Activated CD4-positive, CD25-positive, alpha-beta regulatory T cell treated with anti-CD3 and anti-CD28 coated beads, Interleukin-2, amount 50 U/mL, for 72 hours (primary cell): Measurements from ENCODE around the gene RAB11FIP4.
"Not testable (repeated sequence)": the region's sequence is repeated elsewhere in the genome, so short reads cannot be mapped to it uniquely, and the experiment has no call there.

Experiments used
- DNase-seq: peaks from one replicate; pipeline ENCODE4 v3.0.0; 2021

Gene RAB11FIP4

DNA sequence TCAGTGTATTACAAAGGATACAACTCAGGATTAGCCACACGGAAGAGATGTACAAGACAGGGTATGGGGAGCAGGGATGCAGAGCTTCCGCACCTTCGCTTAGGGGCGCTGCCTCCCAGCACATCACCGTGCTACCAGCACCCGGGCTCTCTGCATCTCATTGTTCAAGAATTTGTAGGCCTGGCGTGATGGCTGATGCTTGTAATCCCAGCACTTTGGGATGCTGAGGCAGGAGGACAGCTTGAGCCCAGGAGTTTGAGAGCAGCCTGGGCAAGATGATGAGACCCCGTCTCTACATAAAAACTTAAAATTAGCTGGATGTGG is 43.2 kb downstream of the RAB11FIP4 start:
- DNase-seq = no peak

DNA sequence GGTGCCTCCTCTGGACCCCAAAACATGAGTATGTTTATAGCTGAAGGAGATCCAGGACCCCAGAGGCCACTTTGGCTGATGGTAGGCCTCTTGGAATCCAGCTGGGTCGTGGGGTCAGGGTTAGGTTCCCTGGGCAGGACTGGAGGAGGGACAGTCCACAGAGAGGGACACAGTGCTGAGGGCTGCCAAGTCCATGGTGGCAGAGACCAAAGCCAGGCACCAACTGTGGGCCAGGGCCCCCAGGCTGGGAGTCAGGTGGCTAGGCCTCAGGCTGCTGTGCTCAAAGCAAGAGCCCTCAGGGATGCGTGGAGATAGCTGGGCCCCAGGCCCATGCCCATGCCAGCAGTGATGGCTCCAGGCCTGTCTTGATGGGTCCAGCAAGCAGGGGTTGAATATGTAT is 44.1 kb downstream of the RAB11FIP4 start:
- no peak for DNase-seq

DNA sequence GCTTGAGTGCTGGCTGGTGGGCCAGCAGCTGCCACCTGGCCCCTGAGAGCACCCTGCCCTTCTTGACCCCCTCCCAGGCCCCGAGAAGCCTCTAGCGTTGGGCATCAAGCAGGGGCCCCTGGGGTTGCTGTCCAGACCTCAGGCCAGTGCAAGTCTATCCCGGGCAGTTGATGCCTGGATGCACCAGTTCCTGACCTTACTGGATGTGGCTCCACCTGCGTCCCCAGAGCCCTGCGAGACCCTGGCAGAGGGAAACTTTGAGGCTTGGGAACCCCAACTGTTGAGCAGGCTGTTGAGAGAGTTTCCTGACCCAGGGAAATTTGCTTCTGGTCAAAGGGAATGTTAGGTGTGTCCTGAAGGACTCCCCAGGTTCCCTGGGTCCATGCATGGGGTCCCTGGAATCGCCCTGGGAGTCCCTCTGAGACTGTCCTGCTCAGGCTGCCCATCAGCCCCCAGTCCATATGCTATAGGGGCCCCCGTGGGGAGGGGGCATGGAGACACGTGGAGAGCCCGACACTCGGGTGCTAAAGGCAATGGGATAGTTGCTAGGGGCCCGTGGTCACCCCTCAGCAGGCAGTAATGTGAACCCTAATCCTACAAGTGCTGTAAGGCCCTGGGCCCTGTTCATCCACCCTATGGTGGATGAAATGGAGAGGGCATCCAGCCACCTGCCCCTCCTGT is 46.4 kb downstream of the RAB11FIP4 start:
- DNase-seq = no peak

DNA sequence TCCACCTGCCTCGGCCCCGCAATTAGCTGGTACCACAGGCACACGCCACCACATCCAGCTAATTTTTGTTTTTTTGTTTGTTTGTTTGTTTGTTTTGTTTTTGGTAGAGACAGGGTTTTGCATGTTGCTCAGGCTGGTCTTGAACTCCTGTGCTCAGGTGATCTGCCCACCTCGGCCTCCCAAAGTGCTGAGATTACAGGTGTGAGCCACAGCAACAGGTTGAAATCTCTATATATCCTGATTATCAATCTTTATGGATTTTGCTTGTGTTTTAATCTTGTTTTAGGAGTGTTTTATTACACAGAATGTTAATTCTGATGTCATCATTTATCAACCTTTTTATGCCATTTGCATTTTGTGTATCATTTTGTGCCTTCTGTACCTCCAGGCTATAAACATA is 48.2 kb downstream of the RAB11FIP4 start:
- DNase-seq = no peak

DNA sequence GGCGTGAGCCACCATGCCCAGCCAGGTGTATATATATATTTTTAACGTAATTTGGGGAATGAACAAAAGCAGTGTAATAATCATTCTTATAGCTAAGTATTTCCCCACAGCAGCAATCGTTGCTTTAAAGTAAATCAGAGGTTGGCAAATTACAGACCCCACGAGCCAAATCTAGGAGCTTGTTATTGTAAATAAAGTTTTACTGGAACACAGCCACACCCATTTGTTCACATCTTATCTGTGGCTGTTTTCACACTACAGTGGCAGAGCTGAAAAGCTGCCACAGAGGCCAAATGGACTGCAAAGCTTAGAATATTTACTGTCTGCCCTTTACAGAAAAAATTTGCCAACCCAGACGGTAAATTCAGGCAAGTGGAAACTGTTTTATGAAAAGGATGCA is 50.8 kb downstream of the RAB11FIP4 start:
- no peak for DNase-seq

DNA sequence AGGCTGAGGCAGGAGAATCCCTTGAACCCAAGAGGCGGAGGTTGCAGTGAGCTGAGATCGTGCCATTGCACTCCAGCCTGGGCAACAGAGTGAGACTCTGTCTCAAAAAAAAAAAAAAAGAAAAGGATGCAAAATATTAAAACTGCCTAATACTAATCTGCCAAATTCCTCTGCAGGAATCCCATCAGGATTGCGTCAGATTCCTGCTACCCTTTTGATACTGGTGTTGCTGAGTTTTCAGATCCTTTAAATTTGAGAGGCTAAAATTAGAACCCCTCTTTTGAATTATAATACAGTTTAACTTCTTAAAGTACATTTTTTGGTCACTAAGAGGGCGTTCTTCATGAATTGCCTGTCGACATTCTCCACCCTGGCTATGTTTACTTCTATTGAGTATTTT is 51.4 kb downstream of the RAB11FIP4 start:
- DNase-seq = not testable (repeated sequence)

DNA sequence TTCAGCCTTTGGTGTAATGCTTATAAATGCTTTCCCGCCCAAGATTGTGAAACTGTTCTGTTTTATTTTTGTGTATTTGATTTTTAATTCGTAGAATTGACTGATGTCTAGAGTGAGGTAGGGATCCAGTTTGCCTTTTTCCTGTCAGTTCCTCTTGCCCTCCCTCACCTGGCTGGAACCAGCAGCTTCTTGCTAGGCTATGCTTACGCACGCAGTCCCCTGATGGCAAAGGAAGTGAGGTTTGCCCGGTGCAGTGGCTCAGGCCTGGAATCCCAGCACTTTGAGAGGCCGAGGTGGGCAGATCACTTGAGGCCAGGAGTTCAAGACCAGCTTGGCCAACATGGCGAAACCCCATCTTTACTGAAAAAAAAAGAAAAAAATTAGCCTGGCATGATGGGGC is 51.9 kb downstream of the RAB11FIP4 start:
- DNase-seq = no peak

DNA sequence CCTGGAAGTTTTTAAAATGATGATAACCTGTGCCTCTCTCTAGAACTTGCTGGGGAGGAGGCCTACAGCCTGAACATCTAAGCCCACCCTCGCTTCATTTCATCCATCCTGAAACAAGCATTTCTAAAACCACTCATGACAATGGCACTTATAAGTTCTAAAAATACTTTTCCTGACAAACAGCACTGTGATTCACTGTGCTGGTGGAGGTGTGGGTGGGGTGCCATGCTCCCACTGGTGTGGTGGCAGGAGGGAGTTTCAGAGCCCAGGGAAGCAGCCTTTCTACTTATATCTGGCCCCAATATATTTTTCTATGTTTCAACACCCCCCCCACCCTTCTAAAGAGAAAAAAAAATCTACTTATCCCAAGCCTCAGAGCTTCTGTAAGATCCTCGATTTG is 52.6 kb downstream of the RAB11FIP4 start:
- no peak for DNase-seq

DNA sequence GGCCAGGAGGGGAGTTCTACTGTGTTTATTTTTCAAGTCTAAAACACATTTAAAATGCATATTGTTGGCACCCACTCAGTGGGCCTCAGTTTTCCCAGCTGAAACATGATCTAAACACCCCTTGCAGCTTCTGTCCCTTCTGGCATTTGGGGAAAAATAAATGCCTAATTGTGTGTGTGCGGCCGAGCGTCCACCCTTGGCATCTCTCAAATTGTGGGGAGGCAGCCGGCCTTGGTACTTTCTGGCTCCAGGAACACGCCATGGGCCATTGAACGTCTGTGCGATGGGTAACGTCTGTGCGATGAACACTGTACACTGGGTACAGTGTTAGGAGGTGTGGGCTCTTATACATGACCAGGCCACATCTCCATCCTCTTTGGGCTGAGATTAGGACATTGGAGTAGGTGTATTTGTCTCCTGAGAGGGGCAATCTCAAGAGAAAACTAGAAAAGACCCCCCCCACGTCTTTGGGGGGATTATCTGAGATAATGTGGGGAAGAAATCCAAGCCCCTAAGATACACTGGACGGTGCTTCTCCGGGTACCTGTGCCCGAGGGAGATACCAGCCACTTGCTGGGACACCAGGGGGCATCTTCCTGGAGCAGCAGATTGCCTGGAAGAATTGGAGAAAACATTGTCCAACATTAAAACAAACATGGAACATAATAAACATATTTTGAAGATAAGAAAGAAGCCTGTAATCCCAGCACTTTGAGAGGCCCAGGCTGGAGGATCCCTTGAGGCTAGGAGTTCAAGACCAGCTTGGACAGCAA is 54.9 kb downstream of the RAB11FIP4 start:
- no peak for DNase-seq

DNA sequence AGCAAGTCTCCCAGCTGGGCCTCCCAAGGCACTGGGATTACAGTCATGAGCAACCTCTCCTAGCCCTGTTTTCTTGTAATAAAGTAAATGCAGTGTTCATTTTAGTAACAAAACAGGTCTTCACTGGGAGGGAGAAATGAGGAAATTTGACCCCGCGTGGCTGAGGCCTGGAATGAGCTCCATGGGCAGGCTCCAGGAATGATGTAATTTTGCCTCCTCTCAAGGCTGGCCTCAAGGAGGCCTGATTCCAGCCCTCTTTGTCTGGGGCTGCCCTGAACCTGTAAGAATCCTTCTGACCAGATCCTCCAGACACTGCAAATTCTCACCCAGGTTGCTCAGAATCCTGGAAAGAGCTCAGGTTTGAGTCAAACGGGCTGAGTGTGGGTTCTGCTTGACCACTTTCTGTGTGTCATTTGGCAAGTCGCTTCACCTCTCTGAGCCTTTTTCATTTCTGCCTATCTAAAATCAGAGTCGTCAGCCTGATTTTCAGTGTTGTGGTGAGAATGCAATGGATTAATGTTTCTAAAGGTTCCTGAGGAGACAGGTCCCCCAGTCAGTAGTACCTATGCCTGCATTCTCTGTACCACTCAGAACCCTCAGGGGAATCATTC is 57.1 kb downstream of the RAB11FIP4 start:
- DNase-seq = no peak

DNA sequence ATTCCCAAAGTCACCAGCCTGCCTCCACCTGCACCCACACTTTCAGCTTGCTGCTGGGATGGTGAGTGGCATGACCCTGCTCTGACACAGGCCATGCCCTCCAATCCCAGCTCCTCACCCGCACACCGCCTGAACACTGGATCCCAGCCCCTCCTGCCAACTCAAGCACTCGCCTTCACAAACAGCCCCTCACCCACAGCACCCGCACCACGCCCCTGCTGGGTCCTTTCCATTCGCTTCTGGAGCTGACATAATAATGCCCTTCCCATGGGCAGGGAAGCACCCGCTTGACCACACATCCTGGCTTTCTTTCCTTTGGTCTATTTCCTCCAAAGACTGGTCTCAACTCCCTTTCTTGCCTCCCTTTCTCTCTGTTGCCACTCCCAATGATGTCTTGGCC is 57.6 kb downstream of the RAB11FIP4 start:
- DNase-seq = no peak

DNA sequence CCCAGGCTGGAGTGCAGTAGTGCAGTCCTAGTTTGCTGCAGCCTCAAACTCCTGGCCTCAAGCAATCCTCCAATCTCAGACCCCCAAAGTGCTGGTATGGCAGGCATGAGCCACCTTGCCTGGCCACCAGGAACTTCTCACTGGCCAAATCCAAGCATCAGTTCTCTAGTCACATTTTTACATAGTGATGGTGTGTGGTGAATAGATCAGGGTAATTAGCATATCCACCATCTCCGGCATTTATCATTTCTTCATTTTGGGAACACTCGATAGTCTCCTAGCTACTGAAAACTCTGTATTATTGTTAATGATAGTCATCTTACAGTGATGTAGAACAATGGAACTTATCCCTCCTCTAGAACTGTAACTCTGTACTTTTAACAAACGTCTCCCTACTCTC is 58.3 kb downstream of the RAB11FIP4 start:
- no peak for DNase-seq

DNA sequence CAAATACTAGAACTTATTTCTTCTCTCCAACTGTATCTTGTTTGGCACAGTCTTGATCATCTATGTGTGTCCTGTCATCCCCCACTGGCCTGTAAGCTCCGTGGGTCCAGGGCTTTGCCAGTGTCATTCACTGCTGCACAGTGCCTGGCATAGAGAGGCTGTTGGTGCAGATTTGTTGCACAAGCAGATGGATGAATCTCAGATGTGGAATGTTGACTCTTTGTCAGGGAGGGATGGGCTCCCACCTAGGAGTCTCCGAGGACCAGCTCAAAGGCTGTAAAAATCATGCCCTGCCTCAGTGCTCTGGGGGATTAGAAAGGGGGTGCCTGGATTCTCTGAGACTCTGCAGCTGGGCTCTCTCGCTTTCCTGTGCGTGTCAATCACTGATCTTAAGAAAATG is 60.6 kb downstream of the RAB11FIP4 start:
- DNase-seq = no peak

DNA sequence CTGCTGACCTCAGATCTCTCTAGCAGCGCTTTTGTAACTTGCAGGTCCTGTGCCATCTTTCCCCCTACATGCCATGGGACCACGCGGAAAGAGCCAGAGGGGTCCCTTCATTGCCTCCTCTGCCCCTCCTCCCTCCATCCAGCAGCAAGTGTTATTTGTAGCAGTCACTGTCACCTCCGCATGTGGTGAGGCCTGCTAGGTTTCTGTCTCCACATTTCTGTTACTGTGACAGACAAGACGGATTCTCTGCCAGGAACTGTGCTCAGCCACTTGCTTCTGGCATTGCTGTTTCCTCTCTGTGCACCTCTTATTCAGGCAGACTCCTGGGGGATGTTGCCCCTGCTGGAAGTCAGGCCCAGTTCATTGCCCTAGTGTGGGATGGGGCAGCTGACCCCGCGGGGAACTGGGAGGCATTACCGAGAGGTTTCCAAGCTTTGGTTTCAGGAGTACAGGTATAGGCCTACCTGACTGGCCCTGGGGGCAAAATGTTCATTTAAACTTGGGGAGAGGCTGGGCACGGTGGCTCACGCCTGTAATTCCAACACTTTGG is 61.2 kb downstream of the RAB11FIP4 start:
- no peak for DNase-seq

DNA sequence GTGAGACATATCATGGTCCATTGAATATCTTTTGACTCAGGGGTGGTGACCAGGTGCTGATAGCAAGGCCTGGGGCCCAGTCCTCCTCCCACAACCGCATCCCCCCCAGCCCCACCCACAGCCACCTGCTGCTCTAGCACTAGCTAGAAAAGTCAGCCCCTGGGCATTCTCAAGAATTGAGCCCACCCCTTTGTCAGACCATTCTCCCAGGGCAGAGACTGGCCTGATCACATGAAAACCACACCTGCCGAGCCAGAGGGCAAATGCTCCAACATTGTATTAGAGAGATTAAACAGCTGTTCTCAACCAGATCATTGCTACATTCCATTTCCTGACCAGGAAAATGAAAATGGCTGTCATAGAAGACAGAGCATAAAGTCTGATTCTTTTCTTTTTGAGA is 62.4 kb downstream of the RAB11FIP4 start:
- DNase-seq = no peak

DNA sequence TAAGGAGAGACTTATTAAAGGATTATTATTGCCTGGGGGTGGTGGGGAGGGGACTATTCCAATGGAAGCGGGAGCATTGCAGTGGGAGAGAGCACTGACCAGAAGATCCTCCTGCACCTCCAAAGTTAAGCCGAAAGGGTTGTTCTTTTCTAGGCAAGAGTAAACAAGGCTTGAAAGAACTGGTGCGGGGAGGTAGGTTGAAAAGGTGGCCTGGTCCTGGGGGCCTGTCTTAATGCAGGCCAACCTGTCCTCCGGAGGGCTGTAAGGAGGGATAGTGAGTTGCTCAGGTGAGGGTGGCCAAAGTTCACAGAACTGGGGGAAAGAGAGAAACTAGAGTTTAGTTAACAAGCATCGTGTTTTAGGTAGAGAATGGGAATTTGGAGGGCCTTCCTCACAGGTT is 65.3 kb downstream of the RAB11FIP4 start:
- no peak for DNase-seq

DNA sequence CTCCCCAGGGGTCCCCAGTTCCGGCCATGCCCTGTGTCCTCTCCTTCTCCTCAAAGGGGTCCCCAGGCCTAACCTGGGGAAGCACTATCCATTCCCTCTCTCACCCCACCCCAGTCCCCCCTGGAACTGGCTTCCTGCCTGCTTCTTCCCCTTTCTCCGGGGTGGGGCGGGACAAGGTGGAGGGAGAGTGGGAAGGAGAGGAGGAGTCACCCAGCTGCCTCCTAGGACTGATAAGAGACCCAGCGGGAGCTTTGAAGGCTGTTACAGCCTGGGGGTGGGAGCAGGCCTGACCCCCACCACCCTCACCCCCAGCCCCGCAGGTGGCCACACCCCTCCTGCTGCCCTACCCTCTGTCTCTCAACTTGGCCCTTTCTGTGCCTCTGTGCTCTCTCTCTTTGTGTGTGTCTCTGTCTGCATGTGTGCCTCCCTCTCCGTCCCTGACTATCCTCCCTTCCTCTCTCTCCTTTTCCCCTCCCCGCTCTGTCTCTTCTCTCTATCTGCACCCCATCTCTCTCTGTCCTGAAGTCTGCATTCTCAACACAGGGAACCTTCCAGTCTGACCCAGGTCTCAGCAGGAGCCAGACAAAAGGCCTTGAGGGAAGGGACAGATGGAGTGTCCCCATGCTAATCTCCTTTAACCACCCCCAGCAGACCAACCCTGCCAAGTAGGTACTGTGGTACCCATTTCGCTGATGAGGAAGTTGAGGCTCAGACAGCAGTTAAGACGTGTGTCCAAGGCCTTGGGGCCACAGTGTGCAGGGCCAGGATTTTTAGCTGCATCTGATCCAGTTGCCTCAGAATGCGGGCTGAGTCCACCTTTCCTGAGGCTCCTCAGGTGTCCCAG is 66.1 kb downstream of the RAB11FIP4 start:
- no peak for DNase-seq

DNA sequence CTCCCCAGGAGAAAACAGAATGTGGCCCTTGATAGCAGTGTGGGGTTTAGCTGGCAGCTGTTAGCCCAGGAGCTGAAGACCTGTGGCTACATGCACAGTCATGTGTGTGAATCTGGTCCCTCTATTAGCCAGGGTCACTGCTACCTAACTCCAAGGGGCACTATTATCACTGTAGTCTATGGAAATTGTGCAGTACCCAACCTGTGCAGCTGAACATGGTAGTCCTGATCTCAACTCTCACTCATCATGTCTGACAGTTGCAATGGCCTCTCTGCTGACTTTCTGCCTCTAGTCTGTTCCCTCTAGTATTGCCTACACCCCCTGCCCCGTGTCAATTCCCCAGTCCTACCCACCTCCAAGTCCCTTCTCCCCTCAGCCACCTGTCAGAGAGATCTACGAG is 67.4 kb downstream of the RAB11FIP4 start:
- DNase-seq = no peak

DNA sequence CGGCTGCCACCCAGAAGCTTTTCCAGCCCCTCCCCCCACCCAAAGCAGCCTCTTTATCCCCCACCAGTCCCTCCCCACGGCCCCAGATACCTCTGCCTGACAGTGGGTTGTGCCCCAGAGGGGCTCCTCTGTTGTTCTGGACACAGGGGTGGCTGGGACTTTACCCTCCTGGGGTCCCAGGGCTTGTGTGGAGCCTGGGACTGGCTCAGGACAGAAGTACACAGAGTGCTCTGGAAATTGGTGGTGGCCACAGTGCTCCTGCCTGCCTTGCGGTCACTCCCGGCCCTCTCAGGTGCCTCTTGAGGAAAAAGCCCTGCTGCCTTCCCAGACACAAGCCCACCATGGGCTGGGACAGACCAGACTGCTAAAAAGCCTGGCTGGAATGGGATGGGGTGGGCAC is 68.2 kb downstream of the RAB11FIP4 start:
- no peak for DNase-seq

DNA sequence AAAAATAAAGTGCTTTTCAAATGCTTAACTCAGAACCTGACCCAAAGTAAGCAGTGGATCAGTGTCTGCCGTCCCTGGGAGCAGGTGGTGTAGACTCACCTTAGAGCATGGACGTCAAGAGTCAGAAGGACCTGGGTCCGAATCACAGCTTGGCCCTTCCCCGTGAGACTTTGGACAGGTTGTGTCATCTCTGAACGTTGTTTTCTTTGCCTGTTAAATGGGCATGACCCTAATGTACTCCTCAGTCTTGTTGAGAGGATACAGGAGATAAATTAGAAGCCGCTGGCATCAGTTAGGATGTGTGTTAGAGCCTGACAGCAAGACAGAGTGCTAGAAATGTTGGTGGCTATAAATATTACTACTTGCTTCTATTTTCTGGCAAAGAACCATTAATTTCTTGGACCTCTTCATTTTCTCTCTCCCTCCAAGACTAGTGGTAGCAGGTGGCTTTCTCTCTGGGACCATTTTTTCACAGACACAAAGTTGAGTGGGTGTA is 68.8 kb downstream of the RAB11FIP4 start:
- DNase-seq = no peak

DNA sequence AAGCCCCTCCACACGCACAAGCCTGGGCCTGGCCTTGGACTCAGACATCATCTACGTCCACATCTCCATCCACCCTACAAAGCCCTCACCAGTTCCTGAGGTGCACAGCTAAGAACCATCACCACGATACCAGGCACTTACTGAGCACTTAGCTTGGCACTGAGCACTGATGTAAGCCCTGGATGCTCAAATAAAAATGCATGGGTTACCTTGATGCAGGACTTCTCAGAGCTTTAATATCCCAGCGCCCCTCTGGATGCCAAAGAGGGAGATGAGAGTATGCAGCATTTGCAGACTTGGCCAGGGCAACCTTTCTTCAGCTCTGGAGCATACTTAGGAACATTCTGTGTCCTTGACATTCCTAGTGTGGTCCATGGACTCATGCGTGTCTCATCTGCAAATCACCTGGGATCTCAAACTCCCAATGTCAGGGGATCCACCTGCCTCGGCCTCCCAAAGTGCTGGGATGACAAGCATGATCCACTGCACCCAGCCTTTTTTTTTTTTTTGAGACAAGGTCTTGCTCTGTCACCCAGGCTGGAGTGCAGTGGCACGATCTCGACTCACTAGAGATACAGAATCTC is 69.8 kb downstream of the RAB11FIP4 start:
- no peak for DNase-seq

DNA sequence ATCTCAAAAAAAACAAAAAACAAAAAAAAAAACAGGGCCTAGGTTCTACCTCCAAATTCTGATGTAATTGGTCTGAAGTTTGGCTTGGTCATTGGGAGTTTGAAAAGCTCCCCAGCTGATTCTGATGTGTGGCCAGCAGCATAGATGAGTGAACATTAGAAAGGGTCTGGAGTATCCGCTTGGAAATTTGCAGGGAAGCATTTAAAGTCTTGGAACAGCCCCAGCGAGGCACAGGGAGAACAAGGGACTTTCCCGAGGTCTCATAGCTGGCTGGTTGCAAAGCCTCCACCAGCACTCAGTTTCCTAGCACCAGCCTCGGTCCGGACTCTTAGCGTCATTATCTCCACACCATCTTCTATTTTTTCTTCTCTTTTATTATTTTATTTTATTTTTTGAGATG is 70.8 kb downstream of the RAB11FIP4 start:
- no peak for DNase-seq
